Tongue (tissue), 2 donors: ENCODE data around the gene SPDYE6. TPM values are rescaled to one million over a fixed set of nuclear protein-coding genes. Genes with fewer than 3 reads are reported as not detected.
"Not testable (repeated sequence)": the region's sequence is repeated elsewhere in the genome, so short reads cannot be mapped to it uniquely, and the experiment has no call there.

Source experiments
- DNase-seq: peaks from one replicate; pipeline ENCODE4 v3.0.0-alpha.2; 2015
- total RNA-seq: library from RNA; depleted of rRNA; stranded (reverse); fragments of >200 nt; gene quantifications from one replicate; pipeline ENCODE4 v1.2.3, GENCODE V29; 2014

Gene SPDYE6
- total RNA-seq, 1 donor from 2014 or later, result not detected

GRCh38 chr7:102363549-102364393 is 7.5 kb upstream of the SPDYE6 start:
- DNase-seq, result peak; percentile 99

- not testable (repeated sequence) for DNase-seq
These were observed 9.3 kb downstream of the SPDYE6 start for GRCh38 chr7:102346983-102347382.

- not testable (repeated sequence) for DNase-seq
These were observed 15.5 kb downstream of the SPDYE6 start for GRCh38 chr7:102340599-102341368.

GRCh38 chr7:102337420-102337819 is 18.8 kb downstream of the SPDYE6 start:
- not testable (repeated sequence) for DNase-seq

- not testable (repeated sequence) for DNase-seq
These were observed 19.2 kb downstream of the SPDYE6 start for GRCh38 chr7:102337002-102337401.

- DNase-seq, result not testable (repeated sequence)
These were observed 20.7 kb downstream of the SPDYE6 start for GRCh38 chr7:102335574-102335973.

GRCh38 chr7:102330666-102331460 is 25.4 kb downstream of the SPDYE6 start:
- not testable (repeated sequence) for DNase-seq

- DNase-seq, result not testable (repeated sequence)
These were observed 26.9 kb downstream of the SPDYE6 start for GRCh38 chr7:102329366-102329765.

GRCh38 chr7:102328863-102329262 is 27.4 kb downstream of the SPDYE6 start:
- DNase-seq, result not testable (repeated sequence)

GRCh38 chr7:102327183-102327582 is 29.1 kb downstream of the SPDYE6 start:
- not testable (repeated sequence) for DNase-seq

GRCh38 chr7:102326157-102326889 is 29.9 kb downstream of the SPDYE6 start:
- DNase-seq, result no peak

GRCh38 chr7:102325106-102325505 is 31.1 kb downstream of the SPDYE6 start:
- DNase-seq, result not testable (repeated sequence)

GRCh38 chr7:102323914-102324195 is 32.4 kb downstream of the SPDYE6 start:
- DNase-seq, result no peak

GRCh38 chr7:102322202-102322715 is 34.0 kb downstream of the SPDYE6 start:
- DNase-seq, result no peak

GRCh38 chr7:102321351-102322201 is 34.7 kb downstream of the SPDYE6 start:
- peak; percentile 28 for DNase-seq

GRCh38 chr7:102320601-102321350 is 35.5 kb downstream of the SPDYE6 start:
- no peak for DNase-seq

GRCh38 chr7:102320181-102320580 is 36.1 kb downstream of the SPDYE6 start:
- DNase-seq, result no peak

- DNase-seq, result no peak
These were observed 36.6 kb downstream of the SPDYE6 start for GRCh38 chr7:102319671-102320070.

- no peak for DNase-seq
These were observed 37.7 kb downstream of the SPDYE6 start for GRCh38 chr7:102318482-102318971.
